ENCODE results near the gene ZBTB11.
A peak's percentile ranks its signal among the peaks of the same experiment; 100 is the strongest.
"Not testable (repeated sequence)": the region's sequence is repeated elsewhere in the genome, so short reads cannot be mapped to it uniquely, and the experiment has no call there.

Gene ZBTB11

DNA sequence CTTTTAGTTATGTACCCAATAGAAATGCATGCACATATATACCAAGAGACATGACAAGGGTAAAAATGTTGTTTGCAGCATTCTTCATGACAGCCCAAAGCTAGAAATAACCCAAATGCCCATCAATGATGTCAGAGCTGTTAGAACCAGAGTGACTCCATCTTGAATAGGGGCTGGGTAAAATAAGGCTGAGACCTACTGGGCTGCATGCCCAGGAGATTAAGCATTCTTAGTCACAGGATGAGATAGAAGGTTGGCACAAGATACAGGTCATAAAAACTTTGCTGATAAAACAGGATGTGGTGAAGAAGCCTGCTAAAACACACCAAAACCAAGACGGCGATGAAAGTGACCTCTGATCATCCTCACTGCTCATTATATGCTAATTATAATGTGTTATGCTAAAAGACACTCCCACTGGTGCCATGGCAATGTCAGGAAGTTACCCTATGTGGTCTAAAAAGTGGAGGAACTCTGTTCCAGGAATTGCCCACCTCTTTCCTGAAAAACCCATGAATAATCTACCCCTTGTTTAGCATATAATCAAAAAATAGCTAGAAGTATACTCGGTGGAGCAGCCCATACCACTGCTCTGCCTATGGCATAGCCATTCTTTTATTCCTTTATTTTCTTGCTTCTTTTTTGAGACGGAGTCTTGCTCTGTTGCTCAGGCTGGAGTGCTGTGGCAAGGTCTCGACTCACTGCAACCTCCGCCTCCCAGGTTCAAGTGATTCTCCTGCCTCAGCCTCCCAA lies 32.9 kb downstream of the ZBTB11 start:
- DNase-seq = peak in 1 of 51 donors; percentile 10

DNA sequence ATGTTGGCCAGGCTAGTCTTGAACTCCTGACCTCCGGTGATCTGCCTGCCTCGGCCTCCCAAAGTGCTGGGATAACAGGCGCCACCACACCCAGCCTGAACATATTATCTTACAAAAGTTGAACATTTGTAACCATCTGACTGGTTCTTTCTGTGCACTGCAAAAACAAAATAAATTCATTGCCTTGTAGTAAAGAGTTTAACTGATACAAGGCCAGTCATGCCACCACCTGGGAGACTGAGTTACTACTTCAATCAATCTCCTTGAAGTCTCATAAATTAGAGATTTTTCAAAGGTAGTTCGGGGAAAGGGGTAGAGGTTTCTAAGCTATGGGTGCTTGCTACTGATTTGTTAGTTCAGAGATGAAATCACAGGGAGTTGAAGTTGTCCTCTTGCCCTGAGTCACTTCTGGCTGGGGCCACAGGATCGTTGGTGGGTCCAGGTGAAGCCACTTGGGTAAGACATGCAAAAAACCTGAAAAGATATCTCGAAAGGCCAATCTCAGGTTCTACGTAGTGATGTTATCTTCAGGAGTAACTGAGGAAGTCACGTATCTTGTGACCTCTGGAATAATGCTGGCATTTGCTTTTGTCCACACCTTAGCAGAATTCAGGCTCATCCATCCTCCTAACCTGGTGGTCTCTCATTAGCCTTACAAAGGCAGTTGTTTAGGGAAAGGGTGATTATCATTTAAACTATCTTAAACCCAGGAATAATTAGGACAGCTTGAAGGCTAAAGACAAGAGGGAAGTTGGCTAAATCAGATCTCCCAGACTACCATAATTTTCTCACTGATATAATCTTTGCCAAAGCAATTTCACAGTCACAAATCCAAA lies 33.7 kb downstream of the ZBTB11 start:
- no peak for DNase-seq

DNA sequence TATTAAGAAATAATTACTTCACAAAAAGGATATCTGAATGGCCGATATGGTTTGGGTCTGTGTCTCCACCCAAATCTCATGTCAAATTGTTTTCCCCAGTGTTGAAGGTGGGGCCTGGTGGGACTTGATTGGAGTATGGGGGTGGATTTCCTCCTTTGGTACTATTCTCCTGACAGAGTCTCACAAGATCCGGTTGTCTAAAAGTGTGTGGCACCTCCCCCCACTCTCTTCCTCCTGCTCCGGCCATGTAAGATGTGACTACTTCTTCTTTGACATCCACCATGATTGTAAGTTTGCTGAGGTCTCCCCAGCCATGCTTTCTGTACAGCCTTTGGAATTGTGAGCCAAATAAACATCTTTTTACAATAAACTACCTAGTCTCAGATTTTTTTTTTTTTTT lies 34.5 kb downstream of the ZBTB11 start:
- DNase-seq = no peak

DNA sequence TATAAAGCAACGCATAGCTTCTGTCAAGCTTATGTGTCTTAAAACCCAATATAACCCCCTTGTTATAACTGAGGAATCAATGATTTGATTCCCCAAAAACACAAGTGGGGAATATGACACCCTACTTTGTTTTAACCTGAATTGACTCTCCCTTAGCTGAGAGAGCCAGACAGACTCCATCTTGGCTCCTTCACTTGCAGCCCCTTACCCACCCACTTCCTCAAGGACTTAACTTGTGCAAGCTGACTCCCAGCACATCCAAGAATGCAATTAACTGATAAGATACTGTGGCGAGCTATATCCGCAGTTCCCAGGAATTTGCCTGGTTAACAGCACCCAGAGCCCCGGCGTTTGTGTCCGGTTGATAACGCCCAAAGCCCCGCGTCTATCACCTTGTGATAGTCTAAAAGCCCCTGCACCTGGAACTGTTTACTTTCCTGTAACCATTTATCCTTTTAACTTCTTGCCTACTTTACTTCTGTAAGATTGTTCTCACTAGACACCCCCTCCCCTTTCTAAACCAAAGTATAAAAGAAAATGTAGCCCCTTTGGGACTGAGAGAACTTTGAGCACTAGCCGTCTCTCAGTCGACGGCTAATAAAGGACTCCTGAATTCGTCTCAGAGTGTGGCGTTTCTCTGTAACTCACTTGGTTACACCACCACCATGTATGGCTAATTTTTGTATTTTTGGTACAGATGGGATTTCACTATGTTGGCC lies 35.4 kb downstream of the ZBTB11 start:
- not testable (repeated sequence) for DNase-seq

DNA sequence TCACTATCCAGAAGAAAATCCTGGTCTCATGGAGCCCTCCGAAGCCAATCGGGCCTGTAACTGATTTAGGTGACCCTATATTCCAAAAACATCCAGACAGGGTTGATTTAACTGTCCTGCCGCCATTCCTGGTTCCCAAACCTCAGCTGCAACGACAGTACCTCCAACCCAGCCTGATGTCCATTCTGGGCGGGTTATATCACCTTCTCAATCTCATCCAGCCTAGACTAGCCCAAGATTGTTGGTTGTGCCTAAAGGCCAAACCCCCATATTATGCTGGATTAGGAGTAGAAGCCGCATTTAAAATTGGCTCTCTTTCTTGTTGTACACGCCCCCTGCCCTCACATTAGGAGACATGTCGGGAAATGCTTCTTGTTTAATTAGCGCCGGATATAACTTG lies 36.7 kb downstream of the ZBTB11 start:
- DNase-seq = no peak

DNA sequence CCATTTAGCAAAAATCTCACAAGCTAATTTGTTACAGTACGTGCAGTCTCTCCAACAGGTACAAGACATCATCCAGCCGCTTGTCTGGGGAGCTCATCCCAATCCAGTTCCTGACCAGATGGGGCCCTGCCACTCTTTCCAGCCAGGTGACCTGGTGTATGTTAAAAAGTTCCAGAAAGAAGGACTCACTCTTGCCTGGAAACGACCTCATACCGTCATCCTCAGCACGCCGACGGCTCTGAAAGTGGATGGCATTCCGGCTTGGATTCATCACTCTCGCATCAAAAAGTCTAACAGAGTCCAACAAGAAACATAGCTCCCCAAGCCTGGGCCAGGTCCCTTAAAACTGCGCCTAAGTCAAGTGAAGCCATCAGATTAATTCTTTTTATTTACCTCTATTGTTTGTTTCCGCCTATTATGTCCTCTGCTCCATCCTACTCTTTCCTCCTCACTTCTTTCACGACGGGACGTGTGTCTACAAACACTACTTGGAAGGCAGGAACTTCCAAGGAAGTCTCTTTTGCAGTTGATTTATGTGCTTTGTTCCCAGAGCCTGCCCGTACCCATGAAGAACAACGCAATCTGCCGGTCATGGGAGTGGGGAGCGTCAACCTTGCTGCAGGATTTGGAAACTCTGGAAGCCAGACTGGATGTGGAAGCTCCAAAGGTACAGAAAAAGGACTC lies 37.5 kb downstream of the ZBTB11 start:
- DNase-seq = no peak

DNA sequence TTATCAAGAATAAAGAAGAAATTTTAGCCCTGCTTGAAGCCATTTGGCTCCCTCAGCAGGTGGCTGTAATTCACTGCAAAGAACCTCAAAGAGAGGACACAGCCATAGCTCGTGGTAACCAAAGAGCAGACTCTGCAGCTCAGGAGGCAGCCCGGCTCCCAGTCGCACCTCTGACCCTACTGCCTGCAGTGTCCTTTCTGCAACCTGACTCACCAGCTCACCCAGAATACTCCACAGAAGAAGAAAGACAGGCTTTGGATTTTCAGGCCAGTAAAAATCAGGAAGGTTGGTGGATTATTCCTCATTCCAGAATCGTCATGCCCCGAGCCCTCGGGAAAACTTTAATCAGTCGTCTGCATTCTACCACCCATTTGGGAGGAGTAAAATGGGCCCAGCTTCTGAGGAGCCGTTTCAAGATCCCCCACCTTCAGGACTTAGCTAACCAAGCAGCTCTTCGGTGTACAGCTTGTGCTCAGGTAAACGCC lies 38.6 kb downstream of the ZBTB11 start:
- peak in 1 of 51 donors; percentile 0 for DNase-seq

DNA sequence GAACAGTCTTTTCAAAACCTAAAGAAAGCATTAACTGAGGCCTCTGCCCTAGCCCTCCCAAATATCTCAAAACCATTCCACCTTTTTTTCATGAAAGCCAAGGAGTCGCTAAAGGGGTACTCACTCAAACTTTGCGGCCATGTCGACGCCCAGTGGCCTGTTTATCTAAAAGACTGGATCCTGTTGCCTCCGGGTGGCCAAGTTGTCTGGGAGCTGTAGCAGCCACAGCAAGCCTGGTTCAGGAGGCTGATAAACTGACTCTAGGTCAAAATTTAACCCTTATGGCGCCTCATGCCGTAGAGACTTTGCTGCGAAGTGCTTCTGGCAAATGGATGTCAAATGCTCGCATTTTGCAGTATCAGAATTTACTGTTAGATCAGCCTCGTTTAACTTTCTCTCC lies 39.5 kb downstream of the ZBTB11 start:
- DNase-seq = no peak

DNA sequence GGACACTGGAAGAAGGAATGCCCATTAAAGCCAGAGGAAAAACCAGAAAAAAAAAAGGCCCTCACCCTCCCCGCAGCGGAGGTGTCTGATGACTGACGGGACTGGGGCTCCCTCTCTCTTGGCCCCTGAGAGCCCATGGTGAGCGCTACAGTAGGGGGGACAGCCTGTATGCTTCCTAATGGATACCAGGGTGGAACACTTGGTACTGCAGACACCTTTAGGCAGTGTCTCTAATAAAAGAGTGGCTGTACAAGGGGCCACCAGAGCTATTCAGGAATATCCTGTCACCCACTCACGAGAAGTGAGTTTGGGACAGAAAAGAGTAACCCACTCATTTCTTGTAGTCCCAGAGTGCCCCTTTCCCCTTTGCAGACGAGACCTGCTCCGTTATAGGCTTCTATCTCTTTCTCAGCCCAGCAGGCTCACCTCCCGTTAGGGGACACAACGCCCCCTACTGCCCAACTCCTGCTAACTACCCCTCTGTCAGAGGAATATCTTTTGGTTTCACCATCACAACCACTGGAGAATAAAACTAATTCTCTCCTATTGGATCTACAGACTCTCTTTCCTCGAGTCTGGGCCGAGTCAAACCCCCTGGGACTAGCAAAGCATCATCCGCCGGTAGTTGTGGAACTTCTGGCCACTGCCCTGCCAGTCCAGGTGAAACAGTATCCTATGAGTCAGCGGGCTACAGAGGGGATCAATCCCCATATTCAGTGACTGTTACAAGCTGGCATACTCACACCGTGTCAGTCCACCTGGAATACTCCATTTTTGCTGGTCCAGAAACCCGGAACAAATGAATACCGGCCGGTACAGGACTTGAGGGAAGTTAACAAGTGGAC lies 40.8 kb downstream of the ZBTB11 start:
- DNase-seq = peak in 26 of 51 donors; percentile 2 to 40 (median 14)

DNA sequence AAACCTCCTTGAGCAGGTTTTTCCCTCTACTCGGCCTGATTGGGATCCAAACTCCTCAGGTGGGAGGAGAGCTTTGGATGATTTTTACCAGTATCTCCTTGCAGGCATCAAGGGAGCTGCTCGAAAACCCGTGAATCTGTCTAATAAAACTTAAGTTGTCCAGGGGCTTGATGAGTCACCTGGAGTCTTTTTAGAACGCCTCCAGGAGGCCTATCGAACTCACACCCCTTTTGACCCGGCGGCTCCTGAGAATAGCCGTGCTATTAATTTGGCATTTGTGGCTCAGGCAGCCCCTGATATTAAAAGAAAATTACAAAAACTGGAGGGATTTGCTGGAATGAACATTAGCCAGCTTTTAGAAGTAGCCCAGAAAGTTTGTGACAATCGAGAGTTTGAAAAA lies 41.6 kb downstream of the ZBTB11 start:
- DNase-seq = no peak

DNA sequence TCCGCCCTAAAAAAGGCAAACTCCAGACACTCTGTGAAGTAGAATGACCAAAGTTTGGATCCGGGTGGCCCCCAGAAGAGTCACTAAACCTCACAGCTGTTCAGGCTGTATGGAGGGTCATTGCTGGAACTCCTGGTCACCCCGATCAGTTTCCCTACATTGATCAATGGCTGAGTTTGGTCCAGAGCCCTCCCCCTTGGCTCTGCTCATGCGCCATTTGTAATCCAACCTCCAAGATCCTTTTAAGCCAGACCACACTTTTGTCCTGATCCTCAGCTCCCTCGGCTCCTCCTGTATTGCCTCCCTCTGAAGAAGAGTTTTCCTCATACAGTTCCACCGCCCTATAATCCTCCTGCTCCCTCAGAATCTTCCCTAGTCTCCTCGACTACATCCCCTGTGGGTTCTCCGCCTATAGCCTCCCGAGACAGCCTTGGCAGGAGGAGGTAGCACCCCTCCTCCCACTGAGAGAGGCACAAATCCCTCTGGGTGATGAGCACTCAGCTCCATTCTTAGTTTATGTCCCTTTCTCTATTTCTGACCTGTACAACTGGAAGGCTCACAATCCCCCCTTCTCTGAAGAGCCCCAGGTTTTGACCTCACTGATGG lies 42.2 kb downstream of the ZBTB11 start:
- no peak for DNase-seq

DNA sequence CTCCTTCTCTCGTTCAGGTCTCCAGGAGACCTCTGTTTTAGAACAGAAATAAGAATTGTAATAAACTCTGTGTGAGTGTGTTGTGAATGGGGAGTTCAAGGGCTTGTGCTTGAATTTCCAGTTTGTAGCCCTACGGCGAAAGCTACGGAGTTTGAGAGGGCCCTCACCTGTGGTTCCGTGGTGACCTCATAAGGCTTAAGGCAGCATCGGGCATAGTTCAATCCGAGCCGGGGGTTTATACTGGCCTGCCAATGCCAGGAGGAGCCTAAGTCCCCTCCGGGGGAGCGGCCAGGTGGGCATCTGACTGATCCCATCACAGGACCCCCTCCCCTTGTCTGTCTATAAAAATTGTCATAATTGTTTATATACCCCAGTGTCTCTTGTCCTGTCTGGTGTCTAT lies 43.7 kb downstream of the ZBTB11 start:
- DNase-seq = no peak

DNA sequence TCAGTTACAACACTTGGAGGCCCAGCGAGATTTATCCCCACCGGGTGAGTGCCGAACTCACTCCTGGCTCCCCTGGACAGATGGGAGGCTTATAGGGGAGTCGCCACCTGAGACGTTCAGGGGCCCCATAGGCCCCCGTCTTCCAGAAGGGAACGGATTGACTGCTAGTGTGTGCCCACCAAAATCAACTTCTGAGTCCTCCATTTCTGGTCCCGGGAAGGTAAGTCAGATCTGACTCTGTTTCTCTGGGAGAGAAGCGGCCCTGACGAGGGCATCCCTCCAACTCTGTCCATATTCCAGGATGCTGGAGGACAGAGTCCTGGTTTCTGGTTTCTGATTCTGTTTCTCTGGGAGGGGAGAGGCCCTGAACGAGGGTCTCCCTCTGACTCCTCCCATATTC lies 44.3 kb downstream of the ZBTB11 start:
- DNase-seq = no peak

DNA sequence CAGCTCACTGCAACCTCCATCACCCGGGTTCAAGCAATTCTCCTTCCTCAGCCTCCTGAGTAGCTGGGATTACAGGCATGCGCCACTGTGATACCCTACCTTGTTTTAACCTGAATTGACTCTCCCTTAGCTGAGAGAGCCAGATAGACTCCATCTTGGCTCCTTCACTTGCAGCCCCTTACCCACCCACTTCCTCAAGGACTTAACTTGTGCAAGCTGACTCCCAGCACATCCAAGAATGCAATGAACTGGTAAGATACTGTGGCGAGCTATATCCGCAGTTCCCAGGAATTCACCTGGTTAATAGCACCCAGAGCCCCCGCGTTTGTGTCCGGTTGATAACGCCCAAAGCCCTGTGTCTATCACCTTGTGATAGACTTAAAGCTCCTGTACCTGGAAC lies 45.0 kb downstream of the ZBTB11 start:
- DNase-seq = not testable (repeated sequence)

DNA sequence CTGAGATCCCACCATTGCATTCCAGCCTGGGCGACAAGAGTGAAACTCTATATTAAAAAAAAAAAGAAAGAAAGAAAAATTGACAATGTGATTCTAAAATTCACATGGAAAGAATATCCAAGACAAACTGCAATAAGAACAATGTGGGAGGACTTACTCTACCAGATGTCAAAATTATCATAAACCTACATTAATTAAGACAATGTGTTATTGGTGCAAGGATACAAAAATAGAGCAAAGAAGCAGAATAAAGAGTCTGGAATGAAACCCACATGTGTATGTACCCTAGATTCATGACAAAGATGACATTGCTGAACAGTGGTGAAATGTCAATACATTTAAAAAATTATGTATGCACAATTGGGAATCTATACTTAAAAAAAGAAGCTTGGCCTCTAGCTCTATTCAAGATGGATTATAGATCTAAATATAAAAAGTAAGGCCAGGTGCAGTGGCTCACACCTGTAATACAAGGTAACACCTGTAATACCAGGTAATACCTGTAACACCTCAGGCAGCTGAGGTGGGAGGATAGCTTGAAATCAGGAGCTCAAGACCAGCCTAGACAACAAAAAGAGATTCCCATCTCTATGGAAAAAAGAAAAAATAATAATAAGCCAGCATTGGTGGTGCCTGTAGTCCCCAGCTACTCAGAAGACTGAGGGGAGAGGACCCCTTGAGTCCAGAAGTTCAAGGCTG lies 45.7 kb downstream of the ZBTB11 start:
- DNase-seq = no peak

DNA sequence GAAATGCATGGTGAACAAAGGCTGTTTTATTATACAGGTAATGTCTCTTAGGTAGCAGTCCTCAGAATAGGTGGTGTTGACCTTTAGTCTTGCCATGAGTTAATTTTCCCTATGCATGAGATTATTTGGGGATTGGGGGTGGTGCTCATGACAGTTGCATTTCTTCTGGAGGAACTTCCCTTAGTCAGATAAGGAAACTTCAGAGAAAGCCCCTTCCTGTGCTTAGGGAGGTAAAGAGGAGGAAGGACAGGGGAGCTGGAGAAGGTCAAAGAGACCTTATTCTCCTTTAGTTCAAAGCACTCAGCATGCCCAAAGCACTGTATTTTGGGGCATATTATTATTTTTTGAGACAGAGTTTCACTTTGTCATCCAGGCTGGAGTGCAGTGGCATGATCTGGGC lies 47.7 kb downstream of the ZBTB11 start:
- DNase-seq = no peak

DNA sequence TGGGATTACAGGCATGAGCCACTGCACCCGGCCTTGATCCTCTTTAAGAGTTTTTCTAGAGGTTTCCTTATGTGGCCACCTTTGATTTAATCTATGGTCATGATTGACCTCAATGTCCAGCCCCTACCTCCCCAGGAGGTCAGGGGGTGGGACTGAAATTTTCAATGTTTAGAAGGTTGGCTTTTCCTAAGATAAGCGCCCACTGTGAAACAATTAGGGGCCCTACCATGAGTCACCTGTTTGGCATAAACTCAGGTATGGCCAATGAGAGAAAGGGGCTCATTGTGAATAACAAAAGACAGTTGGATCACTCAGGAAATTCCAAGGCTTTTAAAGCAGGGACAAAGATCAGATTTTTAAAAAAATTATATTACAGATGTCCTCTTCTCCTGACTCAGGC lies 51.1 kb downstream of the ZBTB11 start:
- no peak for DNase-seq

DNA sequence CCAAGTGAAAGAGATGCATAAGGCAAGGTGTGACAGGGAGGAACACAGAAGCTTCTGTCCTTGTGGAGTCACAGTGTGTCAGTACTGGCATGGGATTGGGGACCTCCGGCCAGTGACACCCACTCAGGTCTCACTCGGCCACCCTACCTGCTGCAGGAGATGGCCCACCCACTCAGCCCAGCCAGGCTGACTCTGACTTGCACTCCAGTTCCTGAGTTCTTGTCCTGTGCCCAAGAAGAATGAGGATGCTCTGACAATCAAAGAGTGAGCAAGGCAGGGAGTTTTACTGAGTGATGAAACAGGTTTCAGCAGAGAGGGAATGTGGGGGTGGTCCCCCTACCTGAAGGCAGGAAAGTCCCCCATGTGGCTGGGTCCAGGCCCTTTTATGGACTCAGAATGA lies 52.1 kb downstream of the ZBTB11 start:
- no peak for DNase-seq

DNA sequence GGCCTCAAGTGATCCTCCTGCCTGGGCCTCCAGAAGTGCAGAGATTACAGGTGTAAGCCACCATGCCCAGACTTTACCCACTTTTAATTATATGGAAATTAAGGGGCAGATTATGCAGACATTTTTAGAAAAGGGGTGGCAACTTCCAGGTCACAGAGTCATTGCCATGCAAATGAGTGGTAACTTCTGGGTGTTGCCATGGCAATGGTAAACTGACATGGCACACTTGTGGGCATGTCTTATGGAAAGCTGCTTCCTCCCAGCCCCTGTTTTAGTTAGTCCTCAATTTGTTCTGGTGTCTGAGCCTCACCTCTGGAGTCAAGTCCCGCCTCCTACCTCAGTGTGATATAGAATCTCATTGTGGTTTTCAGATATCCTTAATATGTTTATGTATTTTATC lies 53.3 kb downstream of the ZBTB11 start:
- no peak for DNase-seq

DNA sequence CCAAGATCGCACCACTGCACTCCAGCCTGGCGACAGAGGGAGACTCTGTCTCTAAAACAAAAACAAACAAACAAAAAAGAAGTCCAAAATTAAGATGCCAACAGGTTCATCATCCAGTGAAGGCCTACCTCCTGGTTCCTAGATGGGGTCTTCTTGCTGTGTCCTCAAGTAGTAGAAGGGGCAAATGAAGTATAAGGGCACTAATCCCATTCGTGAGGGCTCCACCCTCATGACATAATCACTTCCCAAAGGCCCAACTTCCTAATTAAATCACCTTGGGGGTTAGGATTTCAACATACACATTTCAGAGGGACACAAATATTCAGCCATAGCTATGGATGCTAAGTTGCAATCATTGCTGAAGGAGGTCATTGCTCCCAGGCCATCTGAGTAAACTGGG lies 57.2 kb downstream of the ZBTB11 start:
- DNase-seq = no peak

Measured in hypothalamus (tissue), 51 donors.